A549 (cell line): Measurements from ENCODE around the gene GSTK1. TPM values are rescaled to one million over a fixed set of nuclear protein-coding genes. Genes with fewer than 3 reads are reported as not detected.

Source experiments
- ATAC-seq, 2 experiments: fragments of 200-7000 bp in 1 of 2; fragments of >200 bp in 1 of 2; cut with Nextera tagmentation in 1 of 2; cut with Tn5 transposase in 1 of 2; 3 replicates each; pipeline versions ENCODE4 v1.8.0 to v1.9.1; 2018 to 2020; ENCODE audit warnings: mild to moderate bottlenecking in 1 of 2, moderate library complexity in 1 of 2
- CTCF ChIA-PET: fragments of 300-600 bp; sonication (Branson Sonifier 250); formaldehyde crosslinking; extraction: SDS; loops from one replicate; lab custom pipeline; 2021; ENCODE audit warnings: antibody characterized with exemption, inconsistent platforms; lab: Yijun Ruan, JAX
- POLR2A ChIA-PET: fragments of 350-600 bp; formaldehyde crosslinking; extraction: SDS; loops from one replicate; lab custom pipeline; 2021; ENCODE audit warnings: antibody characterized with exemption, inconsistent platforms; lab: Yijun Ruan, JAX
- DNase-seq, 2 experiments: peaks; one replicate each; pipeline versions ENCODE4 v3.0.0 to v3.0.0-alpha.2; 2011 to 2016; ENCODE audit warnings: low read depth in 1 of 2, low spot score in 1 of 2
- FAIRE-seq: peaks from 2 replicates; lab custom pipeline; 2011; peaks lifted over from hg19 to GRCh38; lab: Jason Lieb, UNC
- H3K27ac ChIP-seq, 2 experiments: fragments of >200 bp; sonication (Bioruptor Twin); formaldehyde crosslinking; 3 replicates each; pipeline ENCODE4 v1.5.1; 2016 to 2017
- H3K4me1 ChIP-seq: fragments of >200 bp; sonication (Bioruptor Twin); formaldehyde crosslinking; 3 replicates; pipeline ENCODE4 v1.6.1; 2016
- H3K4me2 ChIP-seq: fragments of >200 bp; sonication (Bioruptor Twin); formaldehyde crosslinking; 3 replicates; pipeline ENCODE4 v1.6.1; 2016
- H3K4me3 ChIP-seq: fragments of >200 bp; sonication (Bioruptor Twin); formaldehyde crosslinking; 3 replicates; pipeline ENCODE4 v1.5.1; 2016
- H3K9me3 ChIP-seq: fragments of >200 bp; sonication (Bioruptor Twin); formaldehyde crosslinking; 3 replicates; pipeline ENCODE4 v1.6.1; 2016
- BHLHE40 ChIP-seq: IDR thresholded peaks from 2 replicates; pipeline ENCODE4 v1.6.1; 2012; ENCODE audit warnings: low read depth, low read length, inconsistent platforms
- CHD4 ChIP-seq: fragments of 200-600 bp; sonication (generic); IDR thresholded peaks from 2 replicates; pipeline ENCODE4 v1.6.1; 2016; ENCODE audit warnings: antibody characterized with exemption, mild to moderate bottlenecking, borderline replicate concordance
- E2F6 ChIP-seq: IDR thresholded peaks from 2 replicates; pipeline ENCODE4 v1.6.1; 2012; ENCODE audit warnings: low read depth, borderline replicate concordance
- EHMT2 ChIP-seq: fragments of 200-600 bp; sonication (generic); IDR thresholded peaks from 2 replicates; pipeline ENCODE4 v1.6.1; 2016; ENCODE audit warnings: antibody characterized with exemption, low read depth, mild to moderate bottlenecking, moderate library complexity
- ESRRA ChIP-seq: fragments of 150-350 bp; IDR thresholded peaks from 2 replicates; pipeline ENCODE4 v1.6.1; 2014; ENCODE audit warnings: mild to moderate bottlenecking, low read length, borderline replicate concordance
- FOXS1 ChIP-seq: fragments of 250-450 bp; sonication (Bioruptor Pico); IDR thresholded peaks from 2 replicates; pipeline ENCODE4 v1.5.0; 2020; ENCODE audit warnings: mild to moderate bottlenecking, moderate library complexity
- GATA3 ChIP-seq: IDR thresholded peaks from 2 replicates; pipeline ENCODE4 v1.6.1; 2012; ENCODE audit warnings: borderline replicate concordance
- HEYL ChIP-seq: fragments of 250-450 bp; sonication (Bioruptor Pico); IDR thresholded peaks from 2 replicates; pipeline ENCODE4 v1.8.0; 2021; ENCODE audit warnings: mild to moderate bottlenecking, moderate library complexity
- HOXB5 ChIP-seq: fragments of 250-450 bp; sonication (Bioruptor Pico); IDR thresholded peaks from 2 replicates; pipeline ENCODE4 v1.5.0; 2020; ENCODE audit warnings: mild to moderate bottlenecking, moderate library complexity
- JUN ChIP-seq, 2 experiments: fragments of >200 bp; sonication (Bioruptor Twin); formaldehyde crosslinking; IDR thresholded peaks; 2 replicates in 1 of 2; 3 replicates in 1 of 2; pipeline ENCODE4 v1.6.1; 2016 to 2017
- KDM1A ChIP-seq: fragments of 200-600 bp; sonication (generic); IDR thresholded peaks from 2 replicates; pipeline ENCODE4 v1.6.1; 2016; ENCODE audit warnings: low read depth, mild to moderate bottlenecking
- MAZ ChIP-seq: fragments of 150-350 bp; IDR thresholded peaks from 2 replicates; pipeline ENCODE4 v1.6.1; 2014; ENCODE audit warnings: antibody characterized with exemption, low read depth, low read length, borderline replicate concordance
- NR3C1 ChIP-seq: fragments of >200 bp; sonication (Bioruptor Twin); formaldehyde crosslinking; IDR thresholded peaks from 3 replicates; pipeline ENCODE4 v1.6.1; 2017
- PHF8 ChIP-seq: fragments of 200-600 bp; sonication (generic); IDR thresholded peaks from 2 replicates; pipeline ENCODE4 v1.6.1; 2016; ENCODE audit warnings: low read depth, mild to moderate bottlenecking, antibody characterized with exemption, moderate library complexity, borderline replicate concordance
- RCOR1 ChIP-seq: fragments of 150-350 bp; IDR thresholded peaks from 2 replicates; pipeline ENCODE4 v1.6.1; 2014; ENCODE audit warnings: antibody characterized with exemption, low read length, low read depth
- REST ChIP-seq: fragments of 200-600 bp; sonication (generic); IDR thresholded peaks from 2 replicates; pipeline ENCODE4 v1.6.1; 2016; ENCODE audit warnings: antibody characterized with exemption, mild to moderate bottlenecking, moderate library complexity
- RNF2 ChIP-seq: fragments of 200-600 bp; sonication (generic); IDR thresholded peaks from 2 replicates; pipeline ENCODE4 v1.6.1; 2016; ENCODE audit warnings: low read depth, mild to moderate bottlenecking, antibody characterized with exemption, moderate library complexity, borderline replicate concordance
- TFCP2L1 ChIP-seq: fragments of 250-450 bp; sonication (Bioruptor Pico); IDR thresholded peaks from 2 replicates; pipeline ENCODE4 v1.5.0; 2021; ENCODE audit warnings: mild to moderate bottlenecking
- ZNF302 ChIP-seq: fragments of 250-450 bp; sonication (Bioruptor Pico); IDR thresholded peaks from 2 replicates; pipeline ENCODE4 v1.9.0; 2021; ENCODE audit warnings: inconsistent platforms, mild to moderate bottlenecking, moderate library complexity
- WGBS: methylation state at CpG from one replicate; pipeline ENCODE4 v1.1.6; 2017; ENCODE audit errors: missing lambda C conversion rate; 5-methylcytosine and 5-hydroxymethylcytosine counted together
- polyA plus RNA-seq, 4 experiments: library from polyadenylated mRNA; depleted of rRNA in 3 of 4; stranded (reverse); fragments of >200 nt; fragmentation: RNase III in 1 of 4; extraction: RNeasy Plus Mini Kit Qiagen cat#74134 plus additional on column Dnase treatment in 1 of 4; gene quantifications; 2 replicates in 3 of 4; 3 replicates in 1 of 4; pipeline ENCODE4 v1.2.3, GENCODE V29; 2011 to 2017

The GSTK1 gene
- polyA plus RNA-seq, 2 of the 4 experiments (the other 2 are of a cell fraction): 76.6 to 91.5 TPM

- TF ChIP-seq RNF2 (no peak), ESRRA (no peak), PHF8 (no peak), MAZ (no peak), NR3C1 (no peak), KDM1A (no peak), EHMT2 (no peak), E2F6 (no peak), BHLHE40 (no peak), CHD4 (no peak), GATA3 (no peak)
- Histone ChIP-seq H3K27ac (no peak overlapping the region), H3K4me3 (no peak overlapping the region), H3K4me2 (peak overlapping the region; percentile 88), H3K4me1 (peaks cover 32% of the 10 kb centered on the region), H3K9me3 (no peaks in the 10 kb centered on the region)
- CTCF ChIA-PET: interaction anchor here (1.4 to 2.6 kb wide), 3 partner anchors 10 to 89 kb away, joined by 3 to 8 read pairs (median 6); no protein-coding TSS in a partner anchor
- DNase-seq (no peak), FAIRE-seq (no peak), ATAC-seq (no peak)
- 93% methylated on average over 4 of the region's 4 CpGs for WGBS
- POLR2A ChIA-PET: no interaction called here
These were observed 27.1 kb downstream of the GSTK1 start for GRCh38 chr7:143290293-143290692.

GRCh38 chr7:143292876-143293275 lies 29.6 kb downstream of the GSTK1 start:
- CTCF ChIA-PET: interaction anchor here (2.3 kb wide), 1 partner anchor 12 kb away, joined by 11 read pairs; no protein-coding TSS in a partner anchor

More at GRCh38 chr7:143292876-143293275, 29.6 kb downstream of the GSTK1 start:
- ATAC-seq: no peak
- Histone ChIP-seq H3K4me1 (peaks cover 31% of the 10 kb centered on the region), H3K4me2 (no peak overlapping the region), H3K9me3 (no peaks in the 10 kb centered on the region), H3K27ac (no peak overlapping the region), H3K4me3 (no peak overlapping the region)
- no peak for FAIRE-seq
- WGBS: 98% methylated on average over 5 of the region's 5 CpGs
- no peak for TF ChIP-seq ZNF302
- no peak for TF ChIP-seq JUN (IDR thresholded peaks at IDR 0.05)
- TF ChIP-seq TFCP2L1 (CRISPR knock-in tag): no peak
- no peak for TF ChIP-seq PHF8
- TF ChIP-seq HEYL (CRISPR knock-in tag): no peak
- no peak for TF ChIP-seq FOXS1 (CRISPR knock-in tag)
- TF ChIP-seq REST: no peak
- no peak for TF ChIP-seq EHMT2
- no peak for TF ChIP-seq KDM1A
- TF ChIP-seq HOXB5 (CRISPR knock-in tag): no peak
- TF ChIP-seq GATA3: no peak
- no peak for TF ChIP-seq MAZ
- no peak for TF ChIP-seq RCOR1
- no peak for DNase-seq
- POLR2A ChIA-PET: no interaction called here
